Gastrocnemius medialis (tissue), 4 donors: Measurements from ENCODE around the gene SIK3. TPM values are rescaled to one million over a fixed set of nuclear protein-coding genes. Genes with fewer than 3 reads are reported as not detected.

ENCODE experiments used
- ATAC-seq, 2 donors: fragments of 150-250 bp; one replicate each; pipeline ENCODE4 v1.9.1; 2016
- DNase-seq, 2 donors: peaks; one replicate each; pipeline ENCODE4 v3.0.0-alpha.2; 2019
- H3K27ac ChIP-seq, 4 donors: fragments of 200-600 bp; sonication (generic); 1 replicate in 1 of 4; 2 replicates in 3 of 4; pipeline ENCODE4 v1.5.1; 2016 to 2018; ENCODE audit warnings: mild to moderate bottlenecking in 2 of 4, moderate library complexity in 1 of 4
- H3K27me3 ChIP-seq, 3 donors: fragments of 200-600 bp; sonication (generic) in 2 of 3; 1 replicate in 1 of 3; 2 replicates in 2 of 3; pipeline versions ENCODE4 v1.5.1 to v1.6.0; 2016 to 2019; ENCODE audit warnings: mild to moderate bottlenecking in 1 of 3, moderate library complexity in 1 of 3
- H3K36me3 ChIP-seq, 2 donors: fragments of 200-600 bp; sonication (generic) in 1 of 2; one replicate each; pipeline ENCODE4 v1.5.1; 2017 to 2018
- H3K4me1 ChIP-seq, 2 donors: fragments of 200-600 bp; sonication (generic) in 1 of 2; one replicate each; pipeline ENCODE4 v1.5.1; 2016 to 2017; ENCODE audit warnings: mild to moderate bottlenecking in 2 of 2
- H3K4me3 ChIP-seq, 4 donors: fragments of 200-600 bp; sonication (generic) in 3 of 4; 1 replicate in 1 of 4; 2 replicates in 3 of 4; pipeline ENCODE4 v1.5.1; 2016 to 2019; ENCODE audit warnings: mild to moderate bottlenecking in 2 of 4
- H3K9me3 ChIP-seq, 3 donors: fragments of 200-600 bp; sonication (generic) in 2 of 3; 1 replicate in 1 of 3; 2 replicates in 2 of 3; pipeline ENCODE4 v1.5.1; 2016 to 2019
- CTCF ChIP-seq, 5 experiments: fragments of 450-650 bp in 3 of 5; fragments of 200-600 bp in 2 of 5; sonication (generic) in 2 of 5; IDR thresholded peaks in 4 of 5; conservative IDR thresholded peaks in 1 of 5; 1 replicate in 4 of 5; 2 replicates in 1 of 5; pipeline ENCODE4 v1.5.1; 2016 to 2019; ENCODE audit warnings: antibody characterized with exemption in 5 of 5, mild to moderate bottlenecking in 3 of 5, moderate library complexity in 3 of 5
- POLR2A ChIP-seq, 2 donors: fragments of 450-650 bp; IDR thresholded peaks; one replicate each; pipeline ENCODE4 v1.6.1; 2017; ENCODE audit warnings: antibody characterized with exemption in 2 of 2, mild to moderate bottlenecking in 2 of 2, moderate library complexity in 2 of 2
- in situ Hi-C, 4 donors: fragments of 200-750 bp; cut with MboI; loops; one replicate each; pipeline versions ENCODE4 v1.15.0 to v1.8.0; 2017; ENCODE audit warnings: low sequenced_read_pairs in 4 of 4
- intact Hi-C: fragments of 100-400 bp; cut with DNase I; formaldehyde crosslinking; loops from one replicate; pipeline ENCODE4 v1.15.1; 2023; ENCODE audit warnings: low total_unique reads
- total RNA-seq, 4 donors: library from RNA; depleted of rRNA; stranded (reverse); fragments of >200 nt; gene quantifications; one replicate each; pipeline versions ENCODE4 v1.1.0 to v1.2.3, GENCODE V29; 2016

The SIK3 gene
- total RNA-seq, 4 donors from 2014 or later: 34.4 to 42.4 (median 37.2) TPM

- peaks cover 12 to 16% of the 10 kb centered on the region in 2 donors for H3K4me1 ChIP-seq
- H3K4me3 ChIP-seq: no peak overlapping the region
- in situ Hi-C loops (loop anchor here in 3 of 4 donors (5.0 to 25.0 kb wide), 3 partner anchors 221 to 356 kb away; partner anchors contain the start of genes PCSK7 (in 1 of the 3) and RNF214 (in 1 of the 3)), intact Hi-C loops (loop anchor here (2.0 kb wide), 1 partner anchor 218 kb away; the partner anchor contains the start of gene SIK3)
- ATAC-seq (peak; percentile 73 to 94), DNase-seq (peak; percentile 38 to 73)
- no peaks in the 10 kb centered on the region for H3K36me3 ChIP-seq
- H3K9me3 ChIP-seq: no peaks in the 10 kb centered on the region
- no peaks in the 10 kb centered on the region for H3K27me3 ChIP-seq
- H3K27ac ChIP-seq: peak overlapping the region in 2 of 4 donors; percentile 12 to 17
- TF ChIP-seq POLR2A (IDR thresholded peaks at IDR 0.05) (no peak), CTCF (IDR thresholded peaks at IDR 0.05 in 4 of 5, conservative IDR thresholded peaks at IDR 0.05 in 1 of 5) (no peak)
Observed at GRCh38 chr11:116881143-116881542, 217.1 kb downstream of the SIK3 start.

- ATAC-seq (peak; percentile 46 to 78), DNase-seq (no peak)
- TF ChIP-seq CTCF (IDR thresholded peaks at IDR 0.05 in 4 of 5, conservative IDR thresholded peaks at IDR 0.05 in 1 of 5) (peak; percentile 44 to 70 (median 51)), POLR2A (IDR thresholded peaks at IDR 0.05) (no peak)
- H3K27ac ChIP-seq: no peak overlapping the region
- H3K36me3 ChIP-seq: peaks cover 0 to 5% of the 10 kb centered on the region in 2 donors
- no peak overlapping the region for H3K4me3 ChIP-seq
- H3K4me1 ChIP-seq: peaks cover 12 to 16% of the 10 kb centered on the region in 2 donors
- in situ Hi-C loops (loop anchor here (5.0 to 25.0 kb wide), 5 partner anchors 222 to 357 kb away; partner anchors contain the start of genes PCSK7 (in 2 of the 4) and RNF214 (in 2 of the 4)), intact Hi-C loops (loop anchor here (1.0 to 2.0 kb wide), 3 partner anchors 219 to 346 kb away; partner anchors contain the start of gene SIK3)
- H3K27me3 ChIP-seq: no peaks in the 10 kb centered on the region
- no peaks in the 10 kb centered on the region for H3K9me3 ChIP-seq
Observed at GRCh38 chr11:116879800-116880625, 218.2 kb downstream of the SIK3 start.

GRCh38 chr11:116876656-116877055 lies 221.6 kb downstream of the SIK3 start:
- no peak for TF ChIP-seq CTCF (IDR thresholded peaks at IDR 0.05 in 4 of 5, conservative IDR thresholded peaks at IDR 0.05 in 1 of 5)
- TF ChIP-seq POLR2A (IDR thresholded peaks at IDR 0.05): no peak
- no peak for DNase-seq
- Histone ChIP-seq H3K27ac (no peak overlapping the region), H3K4me3 (no peak overlapping the region), H3K4me1 (peaks cover 18 to 23% of the 10 kb centered on the region in 2 donors), H3K36me3 (peaks cover 0 to 29% of the 10 kb centered on the region in 2 donors), H3K9me3 (no peaks in the 10 kb centered on the region), H3K27me3 (no peaks in the 10 kb centered on the region)
- ATAC-seq: no peak
- intact Hi-C loops (no loop called here), in situ Hi-C loops (loop anchor here in 3 of 4 donors (5.0 to 25.0 kb wide), 4 partner anchors 226 to 361 kb away; partner anchors contain the start of genes PCSK7 (in 2 of the 3) and RNF214 (in 2 of the 3))

GRCh38 chr11:116875194-116875593 lies 223.0 kb downstream of the SIK3 start:
- Histone ChIP-seq H3K27ac (no peak overlapping the region), H3K4me1 (peaks cover 7 to 19% of the 10 kb centered on the region in 2 donors), H3K9me3 (no peaks in the 10 kb centered on the region), H3K27me3 (no peaks in the 10 kb centered on the region), H3K4me3 (no peak overlapping the region), H3K36me3 (peaks cover 0 to 29% of the 10 kb centered on the region in 2 donors)
- in situ Hi-C loops (loop anchor here in 3 of 4 donors (5.0 to 25.0 kb wide), 4 partner anchors 227 to 362 kb away; partner anchors contain the start of genes PCSK7 (in 2 of the 3) and RNF214 (in 2 of the 3)), intact Hi-C loops (no loop called here)
- TF ChIP-seq CTCF (IDR thresholded peaks at IDR 0.05 in 4 of 5, conservative IDR thresholded peaks at IDR 0.05 in 1 of 5) (no peak), POLR2A (IDR thresholded peaks at IDR 0.05) (no peak)
- DNase-seq (no peak), ATAC-seq (no peak)
